Endometrial microvascular endothelial cells (primary cell): Measurements from ENCODE around the gene MADD. TPM values are rescaled to one million over a fixed set of nuclear protein-coding genes. Genes with fewer than 3 reads are reported as not detected.

Source experiments
- in situ Hi-C: cut with HindIII; loops from 2 replicates; pipeline ENCODE4 v1.10.0; 2017; ENCODE audit warnings: low sequenced_read_pairs, low pct_unique_long_range_greater_than_20kb; ENCODE audit errors: inconsistent ontology term
- total RNA-seq: library from RNA; depleted of rRNA; stranded (reverse); fragments of >200 nt; gene quantifications from one replicate; pipeline ENCODE4 v1.2.3, GENCODE V29; 2015; ENCODE audit errors: inconsistent ontology term

MADD gene
- total RNA-seq, 1 donor from 2014 or later, result 27.1 TPM

- in situ Hi-C loops, result no loop called here
These were observed 668 bp downstream of the MADD start for GRCh38 chr11:47270331-47271271.

- in situ Hi-C loops, result no loop called here
These were observed 1.4 kb downstream of the MADD start for GRCh38 chr11:47271328-47271727.

- in situ Hi-C loops, result no loop called here
These were observed 2.2 kb downstream of the MADD start for GRCh38 chr11:47271961-47272661.

- in situ Hi-C loops, result no loop called here
These were observed 2.8 kb downstream of the MADD start for GRCh38 chr11:47272706-47273105.

- in situ Hi-C loops, result no loop called here
These were observed 4.7 kb downstream of the MADD start for GRCh38 chr11:47274495-47275235.

GRCh38 chr11:47276923-47277322, 7.0 kb downstream of the MADD start:
- in situ Hi-C loops, result no loop called here

- in situ Hi-C loops, result no loop called here
These were observed 8.1 kb downstream of the MADD start for GRCh38 chr11:47278058-47278457.

GRCh38 chr11:47278769-47279168, 8.8 kb downstream of the MADD start:
- in situ Hi-C loops, result no loop called here

- in situ Hi-C loops, result no loop called here
These were observed 10.2 kb downstream of the MADD start for GRCh38 chr11:47280099-47280498.

GRCh38 chr11:47280860-47281259, 10.9 kb downstream of the MADD start:
- in situ Hi-C loops, result no loop called here

GRCh38 chr11:47282462-47282861, 12.5 kb downstream of the MADD start:
- in situ Hi-C loops, result no loop called here

GRCh38 chr11:47284151-47284550, 14.2 kb downstream of the MADD start:
- in situ Hi-C loops, result no loop called here

- in situ Hi-C loops, result no loop called here
These were observed 16.2 kb downstream of the MADD start for GRCh38 chr11:47285969-47286770.

- in situ Hi-C loops, result no loop called here
These were observed 18.1 kb downstream of the MADD start for GRCh38 chr11:47288066-47288465.

GRCh38 chr11:47289856-47290255, 19.9 kb downstream of the MADD start:
- in situ Hi-C loops, result no loop called here

GRCh38 chr11:47295385-47295784, 25.5 kb downstream of the MADD start:
- in situ Hi-C loops, result no loop called here

- in situ Hi-C loops, result no loop called here
These were observed 26.1 kb downstream of the MADD start for GRCh38 chr11:47296045-47296444.

- in situ Hi-C loops, result no loop called here
These were observed 29.1 kb downstream of the MADD start for GRCh38 chr11:47299078-47299477.

- in situ Hi-C loops, result no loop called here
These were observed 32.9 kb downstream of the MADD start for GRCh38 chr11:47302853-47303252.
